Measurements from ENCODE around the gene SHF. TPM values are rescaled to one million over a fixed set of nuclear protein-coding genes. Genes with fewer than 3 reads are reported as not detected.

Gene SHF
- total RNA-seq, 1 experiment from 2014 or later = 42.9 TPM

DNA sequence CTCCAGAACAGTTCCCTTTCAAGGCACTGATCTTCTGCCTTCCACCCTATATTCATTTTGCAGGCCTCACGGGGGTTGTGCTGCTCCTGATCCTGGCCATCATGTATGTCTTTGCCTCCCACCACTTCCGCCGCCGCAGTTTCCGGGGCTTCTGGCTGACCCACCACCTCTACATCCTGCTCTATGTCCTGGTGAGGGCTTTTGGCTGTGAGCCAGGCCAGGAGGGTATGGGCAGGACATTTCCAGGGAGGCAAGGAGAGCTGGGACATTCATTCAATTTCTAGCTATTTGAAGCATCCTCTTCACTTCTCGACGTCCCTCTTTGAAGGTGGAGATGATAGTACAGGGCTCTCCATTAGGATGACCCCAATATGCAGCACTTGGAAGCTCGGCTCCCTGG lies 32.0 kb downstream of the SHF start:
- Histone ChIP-seq H3K27me3 (replicated peaks; ENCODE audit: insufficient read depth, low read depth, low read length, poor library complexity) (no peaks in the 10 kb centered on the region), H3K9me3 (ENCODE audit: low read depth, low read length, poor library complexity, severe bottlenecking) (no peaks in the 10 kb centered on the region), H3K36me3 (ENCODE audit: insufficient read depth, low read length, poor library complexity, severe bottlenecking) (no peaks in the 10 kb centered on the region), H3K4me1 (ENCODE audit: insufficient read depth, low read length, poor library complexity, severe bottlenecking) (no peaks in the 10 kb centered on the region), H3K4me3 (ENCODE audit: low read depth, low read length, poor library complexity, severe bottlenecking) (no peak overlapping the region), H3K27ac (ENCODE audit: low read depth, low read length, poor library complexity, severe bottlenecking) (no peak overlapping the region)
- intact Hi-C loops (cut with micrococcal nuclease; ENCODE audit: unreplicated experiment) = no loop called here
- DNase-seq (ENCODE audit: low spot score) = no peak
- CTCF ChIA-PET = no interaction called here
- no TSS peak for BruUV-seq (replicated peaks)
- TF ChIP-seq, protein P1, sequence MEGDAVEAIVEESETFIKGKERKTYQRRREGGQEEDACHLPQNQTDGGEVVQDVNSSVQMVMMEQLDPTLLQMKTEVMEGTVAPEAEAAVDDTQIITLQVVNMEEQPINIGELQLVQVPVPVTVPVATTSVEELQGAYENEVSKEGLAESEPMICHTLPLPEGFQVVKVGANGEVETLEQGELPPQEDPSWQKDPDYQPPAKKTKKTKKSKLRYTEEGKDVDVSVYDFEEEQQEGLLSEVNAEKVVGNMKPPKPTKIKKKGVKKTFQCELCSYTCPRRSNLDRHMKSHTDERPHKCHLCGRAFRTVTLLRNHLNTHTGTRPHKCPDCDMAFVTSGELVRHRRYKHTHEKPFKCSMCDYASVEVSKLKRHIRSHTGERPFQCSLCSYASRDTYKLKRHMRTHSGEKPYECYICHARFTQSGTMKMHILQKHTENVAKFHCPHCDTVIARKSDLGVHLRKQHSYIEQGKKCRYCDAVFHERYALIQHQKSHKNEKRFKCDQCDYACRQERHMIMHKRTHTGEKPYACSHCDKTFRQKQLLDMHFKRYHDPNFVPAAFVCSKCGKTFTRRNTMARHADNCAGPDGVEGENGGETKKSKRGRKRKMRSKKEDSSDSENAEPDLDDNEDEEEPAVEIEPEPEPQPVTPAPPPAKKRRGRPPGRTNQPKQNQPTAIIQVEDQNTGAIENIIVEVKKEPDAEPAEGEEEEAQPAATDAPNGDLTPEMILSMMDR (conservative IDR thresholded peaks at IDR 0.05; ENCODE audit: low read depth, low read length) = no peak
- no peak for TF ChIP-seq EZH2 (IDR thresholded peaks at IDR 0.05; ENCODE audit: borderline replicate concordance, low read depth, low read length, poor library complexity, severe bottlenecking)
- POLR2A ChIA-PET (ENCODE audit: low non-redundant PET) = no interaction called here

DNA sequence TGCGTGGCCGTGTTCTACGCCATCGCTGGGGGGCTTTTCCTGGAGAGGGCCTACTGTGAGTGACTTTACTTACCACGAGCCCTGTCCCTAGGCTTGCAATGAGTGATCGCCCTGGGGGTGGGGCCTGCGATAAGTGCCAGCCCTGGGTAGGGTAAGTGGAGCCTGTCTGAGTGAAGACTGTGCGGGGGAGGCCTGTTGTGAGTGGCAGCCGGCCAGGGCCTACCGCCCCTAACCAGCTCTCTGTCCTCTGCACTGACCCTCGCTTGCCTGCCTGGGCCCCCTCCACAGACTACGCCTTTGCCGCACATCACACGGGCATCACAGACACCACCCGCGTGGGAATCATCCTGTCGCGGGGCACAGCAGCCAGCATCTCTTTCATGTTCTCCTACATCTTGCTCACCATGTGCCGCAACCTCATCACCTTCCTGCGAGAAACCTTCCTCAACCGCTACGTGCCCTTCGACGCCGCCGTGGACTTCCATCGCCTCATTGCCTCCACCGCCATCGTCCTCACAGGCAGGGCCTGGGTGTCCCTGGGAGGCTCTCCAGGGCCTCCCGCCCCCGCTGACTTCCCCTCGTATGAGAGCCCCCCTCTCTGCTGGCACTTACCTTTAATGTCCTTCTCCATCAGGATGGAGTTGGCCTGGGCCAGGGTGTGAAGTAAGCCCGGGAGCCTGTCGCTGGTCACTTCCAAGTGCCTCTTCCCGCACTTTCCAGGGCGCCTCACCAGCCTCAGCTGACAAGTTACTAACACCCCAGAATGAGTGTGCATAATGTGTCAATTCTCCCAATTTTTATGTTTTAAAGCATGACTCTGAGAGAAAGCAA lies 35.6 kb downstream of the SHF start:
- no peak for TF ChIP-seq EZH2 (IDR thresholded peaks at IDR 0.05; ENCODE audit: borderline replicate concordance, low read depth, low read length, poor library complexity, severe bottlenecking)
- TF ChIP-seq, protein P1 (conservative IDR thresholded peaks at IDR 0.05; ENCODE audit: low read depth, low read length) = no peak
- Histone ChIP-seq H3K4me1 (ENCODE audit: insufficient read depth, low read length, poor library complexity, severe bottlenecking) (no peaks in the 10 kb centered on the region), H3K27me3 (replicated peaks; ENCODE audit: insufficient read depth, low read depth, low read length, poor library complexity) (no peaks in the 10 kb centered on the region), H3K9me3 (ENCODE audit: low read depth, low read length, poor library complexity, severe bottlenecking) (no peaks in the 10 kb centered on the region), H3K27ac (ENCODE audit: low read depth, low read length, poor library complexity, severe bottlenecking) (no peak overlapping the region), H3K4me3 (ENCODE audit: low read depth, low read length, poor library complexity, severe bottlenecking) (no peak overlapping the region), H3K36me3 (ENCODE audit: insufficient read depth, low read length, poor library complexity, severe bottlenecking) (no peaks in the 10 kb centered on the region)
- ChIA-PET CTCF (no interaction called here), POLR2A (ENCODE audit: low non-redundant PET) (no interaction called here)
- no peak for DNase-seq (ENCODE audit: low spot score)
- intact Hi-C loops (cut with micrococcal nuclease; ENCODE audit: unreplicated experiment) = no loop called here
- no TSS peak for BruUV-seq (replicated peaks)

DNA sequence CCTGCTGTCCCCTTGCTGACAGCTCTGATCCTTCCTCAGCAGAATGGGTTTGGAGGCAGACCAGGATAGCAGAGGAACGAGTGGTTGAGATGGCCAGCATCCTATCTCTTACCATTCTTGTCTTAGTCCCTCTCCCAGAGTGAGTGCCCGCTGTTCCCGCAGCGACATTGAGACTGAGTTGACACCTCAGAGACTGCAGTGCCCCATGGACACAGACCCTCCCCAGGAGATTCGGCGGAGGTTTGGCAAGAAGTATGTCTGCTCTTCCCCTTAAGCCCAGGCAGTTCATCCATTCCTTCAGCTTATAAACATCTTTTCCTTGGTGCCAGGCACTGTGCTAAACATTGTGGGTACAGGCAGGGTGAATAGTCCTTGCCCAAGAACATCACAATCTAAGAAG lies 36.8 kb downstream of the SHF start:
- H3K4me3 ChIP-seq (ENCODE audit: low read depth, low read length, poor library complexity, severe bottlenecking) = no peak overlapping the region
- POLR2A ChIA-PET (ENCODE audit: low non-redundant PET) = no interaction called here

More for the DNA sequence above, 36.8 kb downstream of the SHF start:
- Histone ChIP-seq H3K27ac (ENCODE audit: low read depth, low read length, poor library complexity, severe bottlenecking) (no peak overlapping the region), H3K4me1 (ENCODE audit: insufficient read depth, low read length, poor library complexity, severe bottlenecking) (no peaks in the 10 kb centered on the region), H3K9me3 (ENCODE audit: low read depth, low read length, poor library complexity, severe bottlenecking) (no peaks in the 10 kb centered on the region), H3K27me3 (replicated peaks; ENCODE audit: insufficient read depth, low read depth, low read length, poor library complexity) (no peaks in the 10 kb centered on the region), H3K36me3 (ENCODE audit: insufficient read depth, low read length, poor library complexity, severe bottlenecking) (no peaks in the 10 kb centered on the region)
- DNase-seq (ENCODE audit: low spot score) = no peak
- intact Hi-C loops (cut with micrococcal nuclease; ENCODE audit: unreplicated experiment) = no loop called here
- no peak for TF ChIP-seq EZH2 (IDR thresholded peaks at IDR 0.05; ENCODE audit: borderline replicate concordance, low read depth, low read length, poor library complexity, severe bottlenecking)
- TF ChIP-seq, protein P1 (conservative IDR thresholded peaks at IDR 0.05; ENCODE audit: low read depth, low read length) = no peak
- CTCF ChIA-PET = no interaction called here
- no TSS peak for BruUV-seq (replicated peaks)
